ELR (cell line): ENCODE data around the gene MTG2.

Source experiments
- DNase-seq: peaks from one replicate; pipeline ENCODE4 v3.0.0-alpha.2; 2015; ENCODE audit warnings: low read depth

MTG2 gene

GRCh38 chr20:62222266-62222850 is 39.5 kb downstream of the MTG2 start:
- DNase-seq = no peak

GRCh38 chr20:62222972-62223371 is 40.1 kb downstream of the MTG2 start:
- no peak for DNase-seq

- DNase-seq = no peak
Measured at GRCh38 chr20:62223571-62223970, 40.7 kb downstream of the MTG2 start.

GRCh38 chr20:62224113-62224855 is 41.5 kb downstream of the MTG2 start:
- no peak for DNase-seq

GRCh38 chr20:62225026-62225425 is 42.2 kb downstream of the MTG2 start:
- DNase-seq = no peak

- DNase-seq = no peak
Measured at GRCh38 chr20:62225820-62226635, 43.2 kb downstream of the MTG2 start.

GRCh38 chr20:62226707-62227590 is 44.1 kb downstream of the MTG2 start:
- DNase-seq = no peak

GRCh38 chr20:62227591-62227976 is 44.8 kb downstream of the MTG2 start:
- DNase-seq = no peak

- DNase-seq = no peak
Measured at GRCh38 chr20:62227977-62228958, 45.4 kb downstream of the MTG2 start.

GRCh38 chr20:62228982-62229545 is 46.2 kb downstream of the MTG2 start:
- DNase-seq = no peak

GRCh38 chr20:62229667-62230066 is 46.8 kb downstream of the MTG2 start:
- DNase-seq = no peak

- DNase-seq = no peak
Measured at GRCh38 chr20:62230276-62230675, 47.4 kb downstream of the MTG2 start.

GRCh38 chr20:62230696-62231095 is 47.9 kb downstream of the MTG2 start:
- no peak for DNase-seq

- no peak for DNase-seq
Measured at GRCh38 chr20:62231292-62231691, 48.5 kb downstream of the MTG2 start.

GRCh38 chr20:62232194-62232593 is 49.4 kb downstream of the MTG2 start:
- no peak for DNase-seq

GRCh38 chr20:62232770-62233645 is 50.2 kb downstream of the MTG2 start:
- no peak for DNase-seq

GRCh38 chr20:62233684-62234083 is 50.9 kb downstream of the MTG2 start:
- DNase-seq = no peak

GRCh38 chr20:62234339-62234738 is 51.5 kb downstream of the MTG2 start:
- no peak for DNase-seq

- DNase-seq = no peak
Measured at GRCh38 chr20:62235001-62235776, 52.4 kb downstream of the MTG2 start.
